GM19455 (cell line): Measurements from ENCODE around the gene NF1.
"Not testable (repeated sequence)": the region's sequence is repeated elsewhere in the genome, so short reads cannot be mapped to it uniquely, and the experiment has no call there.

Source experiments
- ATAC-seq: cut with Tn5 transposase; IDR thresholded peaks from one replicate; pipeline ENCODE4 v1.9.1; 2021; ENCODE audit not compliant: unreplicated experiment

Gene NF1

DNA sequence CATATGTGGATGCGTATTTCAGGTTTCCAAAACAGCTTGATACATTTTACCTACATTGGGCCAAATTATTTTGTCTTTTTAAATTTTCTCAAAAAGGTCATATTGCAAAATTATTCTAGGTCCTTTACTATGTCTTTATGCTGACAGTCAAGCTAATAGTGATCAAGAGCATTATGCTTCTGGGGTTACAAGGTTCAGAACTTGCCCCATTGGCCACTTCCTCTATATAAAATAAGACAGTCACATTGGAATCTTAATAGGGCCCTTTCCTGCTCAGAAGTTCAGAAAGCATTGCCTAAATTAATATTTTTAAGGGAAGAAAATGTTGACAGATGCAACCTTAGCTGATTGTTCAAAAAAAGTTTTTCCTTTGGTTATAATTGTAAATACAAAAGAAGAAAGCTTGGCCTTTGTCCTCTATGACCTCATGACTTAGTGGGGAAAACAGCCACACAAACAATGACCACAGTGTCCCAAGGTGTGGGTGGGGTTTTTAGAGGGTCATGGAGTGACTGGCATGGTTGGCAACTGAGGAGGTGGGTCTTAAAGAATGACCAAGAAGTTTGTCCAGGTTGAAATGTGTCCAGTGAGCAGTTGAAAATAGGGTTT lies 284.9 kb downstream of the NF1 start:
- no peak for ATAC-seq

DNA sequence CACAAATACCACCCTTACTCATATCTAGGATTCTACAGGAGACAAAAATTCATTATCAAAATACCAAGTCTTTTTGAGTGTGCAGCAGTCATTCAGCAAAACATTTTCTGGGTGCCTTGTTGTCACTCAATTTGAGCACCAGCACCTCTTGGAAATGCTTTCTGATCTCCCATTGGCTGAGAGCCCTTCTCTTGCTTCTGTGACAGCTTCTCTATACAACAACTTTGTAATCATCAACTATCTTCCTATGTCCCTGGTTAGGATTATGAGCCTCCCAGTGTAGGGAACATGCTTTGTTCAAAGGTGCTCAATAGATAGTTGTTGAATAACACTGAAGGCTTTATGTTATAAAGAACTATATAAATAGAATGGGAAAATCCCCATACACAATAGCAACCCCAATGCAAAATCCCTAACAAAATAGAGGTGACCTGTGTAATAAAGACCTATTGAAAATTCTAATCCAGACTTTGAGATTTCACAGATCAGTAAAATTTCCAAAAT lies 286.4 kb downstream of the NF1 start:
- ATAC-seq: no peak

DNA sequence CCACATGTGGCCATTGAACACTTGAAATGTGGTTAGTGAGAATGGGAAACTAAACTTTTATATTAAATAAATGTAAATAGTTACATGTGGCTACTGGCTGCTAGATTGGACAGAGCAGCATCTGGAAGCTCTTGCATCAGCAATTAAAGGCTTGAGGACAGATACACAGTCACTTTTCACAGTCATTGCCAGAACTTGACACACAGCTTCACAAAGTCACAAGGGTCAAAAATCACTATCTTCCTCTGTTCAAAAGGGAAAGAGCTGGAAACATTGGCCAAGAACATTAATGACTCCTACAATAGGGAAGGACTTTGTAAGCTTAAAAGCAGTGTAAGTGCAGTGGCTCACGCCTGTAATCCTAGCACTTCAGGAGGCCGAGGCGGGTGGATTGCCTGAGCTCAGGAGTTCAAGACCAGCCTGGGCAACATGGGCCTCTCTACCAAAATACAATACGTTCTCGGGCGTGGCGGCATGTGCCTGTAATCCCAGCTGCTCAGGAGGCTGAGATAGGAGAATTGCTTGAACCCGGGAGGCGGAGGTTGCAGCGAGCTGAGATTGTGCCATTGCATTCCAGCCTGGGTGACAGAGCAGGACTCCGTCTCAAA lies 288.0 kb downstream of the NF1 start:
- not testable (repeated sequence) for ATAC-seq

DNA sequence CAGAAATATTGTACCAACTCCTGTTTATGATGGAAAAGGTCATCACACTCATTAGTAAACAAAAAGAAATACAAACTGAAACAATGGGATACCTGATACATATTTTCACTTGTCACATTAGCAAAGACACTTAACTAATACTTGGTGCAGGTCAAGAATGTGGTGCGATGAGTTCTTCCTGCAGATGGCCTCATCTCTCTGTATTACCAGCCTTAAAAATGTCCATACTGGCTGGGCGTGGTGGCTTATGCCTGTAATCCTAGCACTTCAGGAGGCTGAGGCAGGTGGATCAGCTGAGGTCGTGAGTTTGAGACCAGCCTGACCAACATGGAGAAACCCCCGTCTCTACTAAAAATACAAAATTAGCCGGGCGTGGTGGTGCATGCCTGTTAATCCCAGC lies 288.7 kb downstream of the NF1 start:
- ATAC-seq: not testable (repeated sequence)

DNA sequence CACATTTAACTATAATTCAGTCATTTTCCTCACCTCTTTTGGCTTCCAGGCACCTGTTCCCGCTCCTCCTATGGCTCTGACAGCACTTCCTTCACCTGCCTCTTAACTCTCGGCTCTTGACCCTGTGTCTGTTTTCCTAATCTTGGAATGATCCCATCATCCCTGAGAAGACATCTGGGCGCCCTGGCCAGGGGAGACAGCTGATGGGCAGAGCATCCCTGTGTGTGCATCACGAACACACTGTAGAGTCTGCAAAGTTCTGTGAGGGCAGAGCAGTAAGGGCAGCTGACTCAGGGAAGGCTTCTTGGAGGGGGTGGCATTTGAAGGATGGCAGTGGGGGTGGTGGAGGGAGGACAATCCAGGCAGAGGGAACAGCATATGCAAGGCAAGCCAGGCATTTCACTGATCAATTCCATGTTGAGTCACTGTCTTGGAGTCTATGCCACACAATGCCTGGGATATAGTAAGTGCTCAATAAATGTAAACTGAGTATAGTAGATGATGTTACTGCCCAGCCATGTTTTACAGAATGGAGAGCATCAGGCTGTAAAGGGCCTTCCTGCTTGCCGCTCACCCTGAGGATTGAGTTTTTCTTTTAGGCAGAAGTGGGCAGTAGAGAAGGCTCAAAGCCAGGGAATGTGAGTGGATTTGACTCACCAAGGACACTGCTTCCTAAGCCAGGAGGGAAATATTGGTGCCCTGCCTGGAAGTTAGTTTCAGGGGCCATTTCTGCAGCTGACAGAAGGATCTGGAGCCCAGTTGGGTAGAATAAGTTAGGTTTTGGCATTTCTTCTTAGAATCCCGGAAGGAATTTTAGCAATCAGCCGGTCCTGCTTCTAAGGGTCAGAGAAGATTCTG lies 290.9 kb downstream of the NF1 start:
- ATAC-seq: no peak

DNA sequence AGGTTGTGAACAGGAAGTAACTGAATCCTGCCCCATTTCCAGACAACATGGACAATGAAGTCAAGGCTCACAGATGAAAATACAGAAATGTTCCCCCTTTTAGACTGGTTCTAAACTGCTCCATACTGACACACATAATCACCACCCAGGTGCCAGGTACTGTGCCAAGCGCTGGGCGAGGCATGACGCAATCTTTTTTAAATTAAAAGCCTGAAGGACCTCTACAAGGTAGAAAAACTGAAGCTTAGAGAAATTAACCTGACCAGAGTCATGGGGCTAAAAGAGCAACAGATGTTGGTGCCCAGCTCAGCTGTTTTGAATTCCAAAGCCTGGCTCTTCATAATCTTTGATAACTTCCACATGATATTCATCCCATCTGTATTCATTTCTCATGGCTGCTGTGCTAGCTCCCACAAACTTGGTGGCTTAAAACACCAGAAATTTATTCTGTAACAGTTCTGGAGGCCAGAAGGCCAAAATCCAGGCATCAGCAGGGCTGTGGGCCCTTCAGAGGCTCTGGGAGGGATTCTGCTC lies 291.8 kb downstream of the NF1 start:
- ATAC-seq: no peak

DNA sequence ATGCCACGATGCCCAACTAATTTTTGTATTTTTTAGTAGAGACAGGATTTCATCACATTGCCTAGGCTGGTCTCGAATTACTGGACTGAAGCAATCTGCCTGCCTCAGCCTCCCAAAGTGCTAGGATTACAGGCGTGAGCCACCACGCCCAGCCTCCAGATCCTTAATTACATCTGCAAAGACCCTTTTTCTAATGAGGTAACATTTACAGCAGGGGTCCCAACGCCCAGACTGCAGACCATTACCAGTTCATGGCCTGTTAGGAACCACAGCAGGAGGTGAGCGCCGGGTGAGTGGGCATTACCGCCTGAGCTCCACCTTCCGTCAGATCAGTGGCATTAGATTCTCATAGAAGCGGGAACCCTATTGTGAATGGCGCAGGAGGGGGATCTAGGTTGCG lies 292.7 kb downstream of the NF1 start:
- no peak for ATAC-seq

DNA sequence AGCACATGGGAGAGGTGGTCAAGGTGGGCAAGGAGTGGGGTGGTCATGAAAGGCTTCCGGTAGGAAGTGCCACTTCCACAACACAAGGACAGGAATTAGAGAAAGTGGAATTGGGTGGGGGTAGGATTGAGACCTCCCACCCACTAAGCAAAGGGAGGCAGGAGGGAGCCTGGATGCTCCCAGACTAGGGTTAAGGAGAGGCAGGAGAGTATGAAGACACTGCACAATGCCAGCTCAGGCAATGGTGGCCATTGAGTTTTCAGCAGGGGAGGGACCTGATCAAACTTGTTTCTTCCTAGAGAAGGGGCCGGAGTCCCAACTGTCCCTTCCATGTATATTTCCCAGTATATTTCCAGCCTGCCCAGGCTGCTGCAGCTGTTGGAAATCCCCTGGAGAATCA lies 293.6 kb downstream of the NF1 start:
- no peak for ATAC-seq

DNA sequence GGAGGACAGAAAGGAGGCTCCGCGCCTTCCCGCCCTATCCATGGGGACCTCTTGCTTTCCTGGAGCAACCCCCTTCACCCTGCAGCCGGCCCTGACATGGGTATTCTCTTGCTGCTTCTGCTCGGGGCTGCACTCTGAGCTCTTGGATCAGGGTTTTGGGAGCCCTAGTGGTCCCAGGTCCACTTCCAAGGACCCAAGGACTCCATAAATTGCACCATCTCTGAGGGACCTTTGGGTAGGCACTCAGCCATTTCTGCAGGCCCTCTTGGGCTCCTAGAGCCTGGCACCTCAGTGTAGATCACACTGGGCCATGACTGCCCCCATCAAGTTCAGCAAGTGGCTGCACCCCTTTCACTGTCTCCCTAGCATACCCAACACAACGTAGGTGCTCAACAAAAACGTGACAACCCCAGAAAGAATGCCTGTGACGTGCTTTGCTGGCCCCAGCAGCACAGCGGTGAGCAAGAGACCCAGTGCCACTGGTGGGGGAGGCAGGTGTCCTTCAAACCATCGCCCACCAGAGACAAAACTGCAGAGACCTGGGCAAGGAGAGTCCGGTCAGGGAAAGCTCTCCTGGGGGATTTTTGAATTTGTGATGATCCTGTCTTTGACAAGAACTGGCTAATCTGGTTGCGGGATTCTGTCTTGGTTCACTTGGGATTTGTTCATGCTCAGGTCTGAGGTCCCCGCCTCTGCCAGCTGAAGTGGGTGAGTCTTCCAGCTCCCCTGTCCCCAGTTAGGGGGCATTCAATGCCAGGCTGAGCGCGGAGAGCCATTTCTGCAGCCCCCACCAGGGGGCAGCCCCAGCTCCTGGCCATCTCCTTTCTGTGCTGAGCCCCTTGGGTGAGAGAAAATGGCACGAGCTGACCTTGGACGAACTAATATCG lies 294.2 kb downstream of the NF1 start:
- no peak for ATAC-seq

DNA sequence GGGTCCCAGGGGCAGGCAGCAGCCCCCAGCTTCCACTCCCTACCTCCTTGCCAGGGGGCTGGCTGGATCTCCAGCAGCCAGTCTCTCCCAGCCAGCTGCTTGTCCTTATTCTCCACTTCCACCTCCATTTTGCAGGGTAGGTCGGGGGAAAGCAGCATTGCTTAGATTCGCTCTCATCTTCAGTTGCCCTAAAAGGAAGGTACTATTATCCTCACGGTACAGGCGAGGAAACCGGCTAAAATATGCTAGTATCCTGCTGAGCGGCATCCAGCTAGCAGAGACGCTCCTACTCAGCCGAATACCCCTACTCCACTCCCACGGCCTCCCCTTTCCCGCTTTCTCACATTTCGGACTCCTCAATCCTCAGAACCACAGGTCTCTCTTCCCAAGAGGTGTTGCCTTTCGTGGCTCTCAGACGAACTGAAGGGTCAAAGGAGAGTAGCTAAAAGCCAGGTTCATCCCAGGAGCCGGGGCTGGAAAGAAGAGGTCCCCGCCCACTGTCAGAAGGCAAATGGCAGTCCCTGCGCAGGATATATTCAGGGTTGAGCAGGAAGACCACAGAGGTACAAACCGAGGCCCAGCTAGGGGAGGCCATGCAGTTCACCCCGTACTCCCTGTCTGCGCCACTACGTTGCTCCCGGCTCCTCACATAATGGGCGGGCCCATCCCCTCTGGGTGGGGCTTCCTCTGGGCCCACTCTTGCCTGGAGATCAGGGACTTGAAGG lies 295.0 kb downstream of the NF1 start:
- ATAC-seq: no peak

DNA sequence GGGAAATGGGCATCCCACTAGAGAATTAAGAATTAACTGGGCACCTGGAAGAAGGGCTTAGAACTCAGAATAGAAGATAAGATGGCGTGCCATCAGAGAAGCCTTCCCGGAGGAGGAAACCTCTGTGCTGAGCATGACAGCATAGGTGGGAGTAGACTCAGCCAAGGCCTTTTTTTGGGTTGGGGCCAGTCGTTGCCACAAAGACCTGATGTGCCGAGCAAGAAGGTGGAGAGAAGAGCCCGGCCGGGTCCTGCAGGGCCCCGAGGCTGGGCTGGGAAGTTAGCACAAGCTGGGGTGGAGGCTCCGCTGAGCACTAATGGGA lies 295.6 kb downstream of the NF1 start:
- ATAC-seq: no peak

DNA sequence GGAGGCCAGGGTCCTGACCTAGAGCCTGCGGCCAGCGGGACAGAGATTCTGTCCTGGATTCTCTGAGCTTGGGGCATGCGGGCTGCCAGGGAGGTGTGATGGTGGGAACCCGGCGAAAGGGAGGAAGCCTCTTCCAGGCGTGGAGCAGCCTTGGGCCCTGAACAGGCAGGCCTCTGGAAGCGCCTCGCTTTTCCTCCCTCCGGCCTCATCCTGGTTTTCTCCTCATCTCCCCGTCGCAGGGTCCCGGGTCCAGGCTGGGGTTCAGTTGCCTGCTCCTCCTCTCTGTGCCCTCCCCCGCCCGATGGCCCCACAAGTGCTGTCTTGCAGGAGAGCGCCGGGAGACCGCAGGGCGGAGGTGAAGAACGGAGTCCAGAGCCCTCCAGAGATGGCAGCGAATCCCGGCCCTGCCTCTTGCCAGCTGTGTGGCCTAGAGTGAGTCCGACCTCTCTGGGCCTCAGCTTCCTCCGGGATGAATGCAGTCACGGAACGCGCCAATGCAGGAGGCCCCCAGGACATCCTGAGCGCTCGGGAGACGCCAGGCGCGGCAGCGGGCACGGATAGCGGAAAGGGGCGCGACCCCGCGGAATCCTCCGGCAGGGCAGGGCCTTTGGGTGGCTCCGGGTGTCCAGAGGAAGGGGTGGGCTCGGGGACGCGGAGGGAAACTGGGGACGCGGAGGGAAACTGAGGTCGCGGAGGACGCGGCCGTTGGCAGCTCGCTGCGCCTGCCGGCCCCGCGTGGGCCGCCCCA lies 296.1 kb downstream of the NF1 start:
- ATAC-seq: no peak

DNA sequence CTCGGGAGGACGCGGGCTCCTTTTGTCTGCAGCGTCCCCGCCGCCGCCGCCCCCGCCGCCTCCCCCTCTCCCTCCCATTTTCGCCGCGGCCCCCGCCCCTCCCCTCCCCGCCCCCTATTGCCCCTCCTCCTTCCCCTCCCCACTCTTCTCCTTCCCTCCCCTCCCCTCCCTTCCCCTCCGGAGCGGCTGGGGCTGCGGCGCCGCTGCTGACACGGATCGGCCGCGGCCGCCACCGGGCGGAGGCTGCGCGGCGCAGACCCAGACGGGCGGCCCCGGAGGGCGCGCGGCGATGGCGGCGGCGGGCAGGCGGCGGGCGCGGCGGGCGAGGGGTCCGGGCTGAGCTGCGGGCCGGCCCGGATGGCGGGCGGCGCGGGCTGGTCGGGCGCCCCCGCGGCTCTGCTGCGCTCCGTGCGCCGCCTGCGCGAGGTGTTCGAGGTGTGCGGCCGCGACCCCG lies 296.7 kb downstream of the NF1 start, which contains the start of gene RAB11FIP4:
TSS of gene RAB11FIP4 (plus strand) at position 180 of the 454 bp plus-strand sequence. CDS start at position 358, 178 bp downstream.
- no peak for ATAC-seq

DNA sequence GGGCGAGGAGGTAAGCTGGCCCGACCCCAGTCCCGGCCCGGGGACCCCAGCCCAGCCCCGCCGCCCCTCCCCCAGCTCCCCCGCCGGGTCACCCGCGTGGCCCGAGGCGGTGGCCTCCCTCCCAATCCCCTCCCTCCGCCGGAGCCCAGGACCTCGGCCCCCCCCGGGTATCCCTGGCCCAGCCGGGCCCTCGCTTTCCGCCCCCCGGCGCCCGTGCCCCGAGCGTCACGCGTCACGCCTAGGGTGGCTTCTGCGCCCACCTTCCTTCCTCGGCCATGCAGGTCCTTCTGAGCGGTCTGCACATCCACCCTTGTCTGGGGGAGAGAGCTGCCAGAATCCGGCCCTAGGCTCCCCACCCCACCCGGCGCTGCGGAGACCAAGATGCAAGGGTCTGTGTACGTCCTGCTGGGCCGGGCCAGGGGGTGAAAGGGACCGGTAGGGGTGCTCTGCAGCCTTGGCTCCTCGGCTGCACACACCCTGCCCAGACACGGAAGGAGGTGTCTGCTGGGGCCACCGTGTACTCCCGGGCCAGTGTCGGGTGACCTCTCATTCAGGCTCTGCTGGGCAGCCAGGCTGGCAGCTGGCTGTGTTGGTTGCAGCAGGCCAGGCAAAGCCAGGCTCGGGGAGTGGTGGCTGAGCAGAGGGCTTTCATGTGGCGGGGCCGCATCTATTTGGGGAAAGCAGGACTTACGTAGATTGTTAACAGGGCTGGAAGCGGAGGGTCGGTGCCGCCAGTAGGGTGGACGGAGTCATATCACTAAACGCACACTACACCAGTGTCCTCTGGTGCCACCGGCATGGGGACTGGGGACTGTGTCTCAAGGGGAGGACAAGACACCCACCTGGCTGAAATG lies 297.5 kb downstream of the NF1 start:
- no peak for ATAC-seq

DNA sequence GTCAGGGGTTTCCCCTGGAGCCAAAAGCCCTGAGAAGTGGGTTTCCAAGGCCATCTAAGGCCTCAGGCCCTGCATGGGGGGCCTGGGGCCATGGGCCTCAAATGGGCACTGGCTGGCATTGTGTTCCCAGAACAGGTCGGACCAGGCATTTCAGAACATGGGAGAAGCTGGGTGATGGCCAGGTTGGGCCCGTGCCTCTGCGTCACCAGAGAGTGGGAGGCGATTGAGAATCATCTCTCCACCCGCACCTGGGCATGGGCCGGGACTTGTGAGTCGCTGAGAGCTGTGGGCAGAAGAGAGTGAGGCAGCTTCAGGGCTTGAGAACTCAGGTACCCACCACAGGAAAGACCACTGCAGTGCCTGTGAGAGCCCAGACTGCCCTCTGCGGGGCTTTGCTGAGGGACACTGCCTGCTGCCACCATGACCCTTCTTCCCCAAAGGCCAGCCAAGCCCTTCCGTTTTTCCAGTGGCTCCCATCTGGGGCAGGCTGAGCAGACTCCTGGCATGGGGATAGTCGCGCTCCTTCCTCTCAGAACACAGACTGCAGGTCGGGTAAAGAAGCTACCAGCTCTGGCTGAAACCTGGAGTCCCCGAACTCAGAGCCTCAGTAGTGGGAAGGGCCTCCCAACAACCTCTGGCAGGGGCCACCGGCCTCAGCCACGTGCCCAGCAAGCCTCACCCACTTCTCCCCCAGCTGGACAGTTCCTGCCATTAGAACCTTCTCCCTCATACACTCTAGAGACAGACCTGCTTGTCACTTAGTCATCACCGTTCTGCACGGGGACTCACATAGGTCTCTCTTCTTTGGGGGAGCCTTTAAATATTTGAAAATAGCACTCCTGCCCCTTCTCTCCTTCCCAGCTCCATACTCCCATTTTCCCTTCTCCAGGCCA lies 298.3 kb downstream of the NF1 start:
- no peak for ATAC-seq

DNA sequence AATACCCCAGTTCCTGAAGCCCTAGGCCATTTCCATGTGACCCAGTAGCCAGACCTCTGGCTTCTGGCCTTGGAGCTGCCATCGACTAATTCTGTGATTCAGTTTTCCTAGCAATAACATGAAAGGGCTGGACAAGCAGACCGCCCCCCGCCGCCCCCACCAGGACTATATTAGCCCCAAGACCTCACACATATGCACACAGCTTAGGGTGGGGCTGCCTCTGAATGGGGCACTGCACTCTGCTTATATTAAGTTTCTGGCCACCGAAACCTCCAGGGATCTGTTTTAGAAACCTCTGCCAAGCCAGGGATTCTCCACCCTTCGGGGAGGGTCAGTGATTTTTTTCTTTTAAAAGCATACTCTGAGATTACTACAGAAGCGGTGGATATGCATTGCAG lies 299.0 kb downstream of the NF1 start:
- ATAC-seq: no peak

DNA sequence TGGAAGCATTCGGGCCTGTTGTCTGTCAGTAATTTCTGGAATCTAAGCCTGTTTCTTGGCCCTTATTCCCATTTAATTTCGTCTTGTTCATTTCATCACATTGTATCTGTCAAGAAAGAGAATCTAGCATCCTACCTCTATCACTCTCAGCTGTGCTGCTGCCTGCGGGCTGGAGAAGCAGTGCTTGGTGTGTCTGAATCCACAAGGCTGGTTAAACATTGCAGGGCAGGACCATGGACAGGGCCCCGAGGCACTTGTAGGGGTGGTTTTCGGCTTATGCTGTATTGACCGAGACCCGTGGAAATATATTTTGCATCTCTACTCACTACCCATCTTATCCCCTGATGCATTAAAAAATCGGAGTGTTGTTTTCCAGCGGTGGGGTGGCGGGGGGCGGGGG lies 299.8 kb downstream of the NF1 start:
- no peak for ATAC-seq
